NCI-H69 (cell line): Measurements from ENCODE around the gene MLYCD.
A peak's percentile ranks its signal among the peaks of the same experiment; 100 is the strongest.

Experiments
- DNase-seq: peaks from one replicate; lab custom pipeline; 2025; lab: John Stamatoyannopoulos, UW

The MLYCD gene

GRCh38 chr16:83926726-83927397 is 27.9 kb downstream of the MLYCD start:
- DNase-seq, result peak; percentile 72

- no peak for DNase-seq
These were observed 29.6 kb downstream of the MLYCD start for GRCh38 chr16:83928341-83929055.

- DNase-seq, result no peak
These were observed 31.1 kb downstream of the MLYCD start for GRCh38 chr16:83929811-83930555.

- no peak for DNase-seq
These were observed 32.0 kb downstream of the MLYCD start for GRCh38 chr16:83930730-83931500.

- DNase-seq, result no peak
These were observed 32.6 kb downstream of the MLYCD start for GRCh38 chr16:83931556-83931955.

GRCh38 chr16:83932304-83932703 is 33.4 kb downstream of the MLYCD start:
- no peak for DNase-seq

- DNase-seq, result no peak
These were observed 34.2 kb downstream of the MLYCD start for GRCh38 chr16:83932955-83933673.

GRCh38 chr16:83933885-83934683 is 35.2 kb downstream of the MLYCD start:
- no peak for DNase-seq

- DNase-seq, result no peak
These were observed 35.7 kb downstream of the MLYCD start for GRCh38 chr16:83934684-83934977.

GRCh38 chr16:83935005-83935857 is 36.3 kb downstream of the MLYCD start:
- DNase-seq, result no peak

- no peak for DNase-seq
These were observed 36.9 kb downstream of the MLYCD start for GRCh38 chr16:83935858-83936255.

- no peak for DNase-seq
These were observed 37.8 kb downstream of the MLYCD start for GRCh38 chr16:83936581-83937165.

GRCh38 chr16:83937267-83937666 is 38.4 kb downstream of the MLYCD start:
- DNase-seq, result no peak

- DNase-seq, result no peak
These were observed 39.3 kb downstream of the MLYCD start for GRCh38 chr16:83937922-83938885.

- no peak for DNase-seq
These were observed 40.4 kb downstream of the MLYCD start for GRCh38 chr16:83939266-83939855.

GRCh38 chr16:83940119-83940518 is 41.2 kb downstream of the MLYCD start:
- DNase-seq, result no peak

- DNase-seq, result peak; percentile 62
These were observed 41.9 kb downstream of the MLYCD start for GRCh38 chr16:83940630-83941378.
